ENCODE data around the gene SLC13A3. TPM values are rescaled to one million over a fixed set of nuclear protein-coding genes. Genes with fewer than 3 reads are reported as not detected.
A peak's percentile ranks its signal among the peaks of the same experiment; 100 is the strongest.

The SLC13A3 gene
- total RNA-seq, 1 experiment from 2014 or later: 9.1 TPM

GRCh38 chr20:46557231-46557956 is 93.9 kb downstream of the SLC13A3 start:
- Histone ChIP-seq H3K27me3 (ENCODE audit: insufficient read depth, low read depth) (no peaks in the 10 kb centered on the region), H3K9me2 (ENCODE audit: insufficient read depth) (no peaks in the 10 kb centered on the region), H3K4me1 (replicated peaks; ENCODE audit: insufficient read depth) (no peaks in the 10 kb centered on the region), H3K79me2 (ENCODE audit: low read depth) (no peaks in the 10 kb centered on the region), H3K36me3 (ENCODE audit: low read depth) (no peaks in the 10 kb centered on the region), H3F3A (ENCODE audit: insufficient read depth, low read depth) (no peaks in the 10 kb centered on the region), H3K27ac (no peak overlapping the region), H3K9me3 (ENCODE audit: insufficient read depth, low read depth) (no peaks in the 10 kb centered on the region), H3K4me2 (no peak overlapping the region), H2AFZ (no peak overlapping the region), H3K4me3 (no peak overlapping the region), H4K20me1 (ENCODE audit: insufficient read depth) (no peaks in the 10 kb centered on the region)
- TF ChIP-seq CTCF (conservative IDR thresholded peaks at IDR 0.05): no peak
- TF ChIP-seq EZH2 (IDR thresholded peaks at IDR 0.05; ENCODE audit: low read depth): no peak
- POLR2A ChIA-PET (ENCODE audit: unreplicated experiment): no interaction called here
- DNase-seq: no peak
- CTCF ChIA-PET: no interaction called here
- BruUV-seq (replicated peaks): no TSS peak
- intact Hi-C loops (cut with micrococcal nuclease; ENCODE audit: unreplicated experiment): no loop called here

- ChIA-PET CTCF (no interaction called here), POLR2A (ENCODE audit: unreplicated experiment) (no interaction called here)
- H3K9me3 ChIP-seq (ENCODE audit: insufficient read depth, low read depth): no peaks in the 10 kb centered on the region
- peaks cover under 1% of the 10 kb centered on the region; the same call in 1 of the 2 replicates for H3K27me3 ChIP-seq (ENCODE audit: insufficient read depth, low read depth)
- H3K4me3 ChIP-seq: no peak overlapping the region
- intact Hi-C loops (cut with micrococcal nuclease; ENCODE audit: unreplicated experiment): no loop called here
- no peaks in the 10 kb centered on the region for H3K9me2 ChIP-seq (ENCODE audit: insufficient read depth)
- H3F3A ChIP-seq (ENCODE audit: insufficient read depth, low read depth): no peaks in the 10 kb centered on the region
- H4K20me1 ChIP-seq (ENCODE audit: insufficient read depth): no peaks in the 10 kb centered on the region
- H3K27ac ChIP-seq: no peak overlapping the region
- TF ChIP-seq EZH2 (IDR thresholded peaks at IDR 0.05; ENCODE audit: low read depth) (no peak), CTCF (conservative IDR thresholded peaks at IDR 0.05) (no peak)
- H3K79me2 ChIP-seq (ENCODE audit: low read depth): no peaks in the 10 kb centered on the region
- BruUV-seq (replicated peaks): no TSS peak
- DNase-seq: no peak
- no peak overlapping the region for H2AFZ ChIP-seq
- H3K4me1 ChIP-seq (replicated peaks; ENCODE audit: insufficient read depth): no peaks in the 10 kb centered on the region
- H3K4me2 ChIP-seq: no peak overlapping the region
- no peaks in the 10 kb centered on the region for H3K36me3 ChIP-seq (ENCODE audit: low read depth)
Observed at GRCh38 chr20:46555370-46555956, 95.8 kb downstream of the SLC13A3 start.

GRCh38 chr20:46554828-46555227 is 96.4 kb downstream of the SLC13A3 start:
- BruUV-seq (replicated peaks): no TSS peak
- no peak overlapping the region for H3K4me2 ChIP-seq
- CTCF ChIA-PET: no interaction called here
- POLR2A ChIA-PET (ENCODE audit: unreplicated experiment): no interaction called here
- intact Hi-C loops (cut with micrococcal nuclease; ENCODE audit: unreplicated experiment): no loop called here
- H3K4me1 ChIP-seq (replicated peaks; ENCODE audit: insufficient read depth): no peaks in the 10 kb centered on the region
- H3K9me2 ChIP-seq (ENCODE audit: insufficient read depth): no peaks in the 10 kb centered on the region
- peaks cover 7% of the 10 kb centered on the region; the same call in 1 of the 2 replicates for H3K27me3 ChIP-seq (ENCODE audit: insufficient read depth, low read depth)
- H4K20me1 ChIP-seq (ENCODE audit: insufficient read depth): no peaks in the 10 kb centered on the region
- TF ChIP-seq CTCF (conservative IDR thresholded peaks at IDR 0.05): no peak
- TF ChIP-seq EZH2 (IDR thresholded peaks at IDR 0.05; ENCODE audit: low read depth): no peak
- no peaks in the 10 kb centered on the region for H3K79me2 ChIP-seq (ENCODE audit: low read depth)
- no peaks in the 10 kb centered on the region for H3K36me3 ChIP-seq (ENCODE audit: low read depth)
- H2AFZ ChIP-seq: no peak overlapping the region
- H3K27ac ChIP-seq: no peak overlapping the region
- no peaks in the 10 kb centered on the region for H3F3A ChIP-seq (ENCODE audit: insufficient read depth, low read depth)
- H3K4me3 ChIP-seq: no peak overlapping the region
- H3K9me3 ChIP-seq (ENCODE audit: insufficient read depth, low read depth): no peaks in the 10 kb centered on the region
- DNase-seq: peak in 1 of 2 experiments; percentile 20

All from PC-9 (cell line).